ENCODE data around the gene EEF1A1.
"Not testable (repeated sequence)": the region's sequence is repeated elsewhere in the genome, so short reads cannot be mapped to it uniquely, and the experiment has no call there.

DNA sequence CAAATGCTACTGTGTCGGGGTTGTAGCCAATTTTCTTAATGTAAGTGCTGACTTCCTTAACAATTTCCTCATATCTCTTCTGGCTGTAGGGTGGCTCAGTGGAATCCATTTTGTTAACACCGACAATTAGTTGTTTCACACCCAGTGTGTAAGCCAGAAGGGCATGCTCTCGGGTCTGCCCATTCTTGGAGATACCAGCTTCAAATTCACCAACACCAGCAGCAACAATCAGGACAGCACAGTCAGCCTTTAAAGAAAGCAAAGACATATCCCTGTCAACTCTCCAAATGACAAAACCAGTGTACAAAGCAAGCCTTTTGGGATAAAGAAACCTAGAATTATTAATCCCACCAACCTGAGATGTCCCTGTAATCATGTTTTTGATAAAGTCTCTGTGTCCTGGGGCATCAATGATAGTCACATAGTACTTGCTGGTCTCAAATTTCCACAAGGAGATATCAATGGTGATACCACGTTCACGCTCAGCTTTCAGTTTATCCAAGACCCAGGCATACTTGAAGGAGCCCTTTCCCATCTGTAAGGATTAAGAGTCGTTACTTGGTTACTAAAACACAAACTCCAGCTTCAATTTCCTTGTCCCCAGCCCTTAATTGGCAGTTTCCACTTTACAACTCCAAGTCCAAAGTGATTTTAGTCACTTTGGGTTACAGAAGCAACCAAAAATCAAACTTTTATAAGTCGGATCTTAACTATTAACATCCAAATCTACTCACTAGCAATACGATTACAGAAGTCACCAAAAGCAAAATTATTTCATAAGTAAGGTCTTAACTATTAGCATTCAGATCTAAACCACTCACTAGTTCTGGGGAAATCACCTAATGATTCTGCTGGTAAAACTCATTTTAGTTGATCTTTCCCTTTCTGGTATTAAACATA is 1.6 kb downstream of the EEF1A1 start:
- not testable (repeated sequence) for TF ChIP-seq POLR2A (IDR thresholded peaks at IDR 0.05; ENCODE audit: low read depth, low read length)
- peak; percentile 51 for TF ChIP-seq POLR2AphosphoS5 (IDR thresholded peaks at IDR 0.05; ENCODE audit: low read depth, low read length)
